ENCODE measurements around the gene BAMBI.
A peak's percentile ranks its signal among the peaks of the same experiment; 100 is the strongest.

Gene BAMBI

GRCh38 chr10:28709001-28709710 is 31.8 kb downstream of the BAMBI start:
- DNase-seq: no peak

GRCh38 chr10:28710202-28710886 is 33.0 kb downstream of the BAMBI start:
- DNase-seq: no peak

- no peak for DNase-seq
These were observed 33.7 kb downstream of the BAMBI start for GRCh38 chr10:28711041-28711440.

GRCh38 chr10:28711776-28712175 is 34.5 kb downstream of the BAMBI start:
- DNase-seq: no peak

GRCh38 chr10:28713626-28714352 is 36.5 kb downstream of the BAMBI start:
- no peak for DNase-seq

- DNase-seq: no peak
These were observed 37.2 kb downstream of the BAMBI start for GRCh38 chr10:28714401-28715053.

- DNase-seq: no peak
These were observed 37.9 kb downstream of the BAMBI start for GRCh38 chr10:28715246-28715645.

- DNase-seq: no peak
These were observed 38.4 kb downstream of the BAMBI start for GRCh38 chr10:28715757-28716156.

GRCh38 chr10:28716748-28717147 is 39.4 kb downstream of the BAMBI start:
- no peak for DNase-seq

GRCh38 chr10:28717656-28718201 is 40.4 kb downstream of the BAMBI start:
- DNase-seq: no peak

- DNase-seq: no peak
These were observed 42.6 kb downstream of the BAMBI start for GRCh38 chr10:28719789-28720436.

- DNase-seq: no peak
These were observed 44.1 kb downstream of the BAMBI start for GRCh38 chr10:28721318-28721951.

GRCh38 chr10:28722065-28722803 is 44.9 kb downstream of the BAMBI start:
- DNase-seq: peak in 1 of 2 donors; percentile 1

- no peak for DNase-seq
These were observed 51.0 kb downstream of the BAMBI start for GRCh38 chr10:28728366-28728765.

GRCh38 chr10:28730031-28730778 is 52.9 kb downstream of the BAMBI start:
- no peak for DNase-seq

- DNase-seq: no peak
These were observed 54.8 kb downstream of the BAMBI start for GRCh38 chr10:28732091-28732490.

Measured in stimulated activated CD4-positive, alpha-beta T cell treated with anti-CD3 and anti-CD28 coated beads, Interleukin-2, amount 100 ng/mL, for 48 hours (primary cell).